Measurements from ENCODE around the gene PPFIA2.

Gene PPFIA2

GRCh38 chr12:81759190-81760051, at the start of gene PPFIA2:
Gene PPFIA2, minus strand, starts transcription at chr12:81759350.
- peaks cover 0 to 4% of the 10 kb centered on the region in 2 donors for H3K9me3 Mint-ChIP-seq
- peak within 1 kb of the TSS; percentile 85 to 86 for H3K4me3 Mint-ChIP-seq
- peaks cover 17% of the 10 kb centered on the region for H3K4me1 Mint-ChIP-seq
- peaks cover 51% of the 10 kb centered on the region for H3K27me3 Mint-ChIP-seq
- H3K27ac Mint-ChIP-seq = peak within 1 kb of the TSS in 1 of 2 donors; percentile 65
- peak; percentile 83 for ATAC-seq
- peak; percentile 11 to 16 for DNase-seq

- peak; percentile 88 for ATAC-seq
- Mint-ChIP-seq H3K9me3 (no peaks in the 10 kb centered on the region), H3K27ac (peak overlapping the region in 1 of 2 donors; percentile 38), H3K27me3 (peaks cover 27% of the 10 kb centered on the region), H3K4me1 (peaks cover 16% of the 10 kb centered on the region), H3K4me3 (peak overlapping the region in 1 of 2 donors; percentile 26)
- DNase-seq = peak in 1 of 2 donors; percentile 4
Measured at GRCh38 chr12:81800298-81801148, 41.4 kb upstream of the PPFIA2 start.

GRCh38 chr12:81798294-81798693, 39.1 kb upstream of the PPFIA2 start:
- peaks cover 16% of the 10 kb centered on the region for H3K4me1 Mint-ChIP-seq
- peaks cover 31% of the 10 kb centered on the region for H3K27me3 Mint-ChIP-seq
- no peak overlapping the region for H3K4me3 Mint-ChIP-seq
- no peaks in the 10 kb centered on the region for H3K9me3 Mint-ChIP-seq
- no peak for ATAC-seq
- peak overlapping the region in 1 of 2 donors; percentile 71 for H3K27ac Mint-ChIP-seq
- DNase-seq = no peak

- Mint-ChIP-seq H3K4me3 (no peak overlapping the region), H3K4me1 (peaks cover 16% of the 10 kb centered on the region), H3K27ac (no peak overlapping the region), H3K27me3 (peaks cover 31% of the 10 kb centered on the region), H3K9me3 (no peaks in the 10 kb centered on the region)
- DNase-seq = no peak
- ATAC-seq = no peak
Measured at GRCh38 chr12:81797100-81797499, 38.0 kb upstream of the PPFIA2 start.

GRCh38 chr12:81792666-81793065, 33.5 kb upstream of the PPFIA2 start:
- no peak overlapping the region for H3K27ac Mint-ChIP-seq
- no peaks in the 10 kb centered on the region for H3K4me1 Mint-ChIP-seq
- no peaks in the 10 kb centered on the region for H3K9me3 Mint-ChIP-seq
- ATAC-seq (no peak), DNase-seq (no peak)
- H3K27me3 Mint-ChIP-seq = peaks cover 12% of the 10 kb centered on the region
- H3K4me3 Mint-ChIP-seq = no peak overlapping the region

GRCh38 chr12:81779216-81779615, 20.1 kb upstream of the PPFIA2 start:
- Mint-ChIP-seq H3K27me3 (peaks cover 8% of the 10 kb centered on the region), H3K4me1 (no peaks in the 10 kb centered on the region), H3K9me3 (no peaks in the 10 kb centered on the region), H3K27ac (no peak overlapping the region), H3K4me3 (no peak overlapping the region)
- no peak for DNase-seq
- no peak for ATAC-seq

- no peak overlapping the region for H3K27ac Mint-ChIP-seq
- DNase-seq = no peak
- H3K4me3 Mint-ChIP-seq = no peak overlapping the region
- no peak for ATAC-seq
- no peaks in the 10 kb centered on the region for H3K4me1 Mint-ChIP-seq
- H3K27me3 Mint-ChIP-seq = peaks cover 12% of the 10 kb centered on the region
- H3K9me3 Mint-ChIP-seq = no peaks in the 10 kb centered on the region
Measured at GRCh38 chr12:81778719-81779118, 19.6 kb upstream of the PPFIA2 start.

- Mint-ChIP-seq H3K9me3 (peaks cover 0 to 4% of the 10 kb centered on the region in 2 donors), H3K4me3 (peak overlapping the region; percentile 85 to 86), H3K4me1 (peaks cover 17% of the 10 kb centered on the region), H3K27me3 (peaks cover 55% of the 10 kb centered on the region), H3K27ac (no peak overlapping the region)
- DNase-seq = peak; percentile 15 to 23
- peak; percentile 74 for ATAC-seq
Measured at GRCh38 chr12:81758421-81759189, 545 bp downstream of the PPFIA2 start.

- Mint-ChIP-seq H3K9me3 (no peaks in the 10 kb centered on the region), H3K27ac (no peak overlapping the region), H3K27me3 (peaks cover 52% of the 10 kb centered on the region), H3K4me1 (peaks cover 17% of the 10 kb centered on the region), H3K4me3 (peak overlapping the region; percentile 4 to 5)
- no peak for DNase-seq
- no peak for ATAC-seq
Measured at GRCh38 chr12:81757731-81758365, 1.3 kb downstream of the PPFIA2 start.

GRCh38 chr12:81729781-81730180, 29.4 kb downstream of the PPFIA2 start:
- ATAC-seq = no peak
- Mint-ChIP-seq H3K27me3 (peaks cover 22% of the 10 kb centered on the region), H3K4me1 (no peaks in the 10 kb centered on the region), H3K27ac (no peak overlapping the region), H3K4me3 (no peak overlapping the region), H3K9me3 (peaks cover 0 to 4% of the 10 kb centered on the region in 2 donors)
- no peak for DNase-seq

- Mint-ChIP-seq H3K4me3 (no peak overlapping the region), H3K9me3 (peaks cover 0 to 4% of the 10 kb centered on the region in 2 donors), H3K4me1 (no peaks in the 10 kb centered on the region), H3K27me3 (peaks cover 12% of the 10 kb centered on the region), H3K27ac (no peak overlapping the region)
- no peak for DNase-seq
- ATAC-seq = no peak
Measured at GRCh38 chr12:81727391-81727790, 31.8 kb downstream of the PPFIA2 start.

GRCh38 chr12:81726634-81727033, 32.5 kb downstream of the PPFIA2 start:
- Mint-ChIP-seq H3K27me3 (peaks cover 19% of the 10 kb centered on the region), H3K9me3 (peaks cover 0 to 4% of the 10 kb centered on the region in 2 donors), H3K27ac (no peak overlapping the region), H3K4me3 (no peak overlapping the region), H3K4me1 (no peaks in the 10 kb centered on the region)
- no peak for DNase-seq
- no peak for ATAC-seq

GRCh38 chr12:81723361-81723760, 35.8 kb downstream of the PPFIA2 start:
- no peaks in the 10 kb centered on the region for H3K4me1 Mint-ChIP-seq
- ATAC-seq = no peak

GRCh38 chr12:81722004-81722403, 37.1 kb downstream of the PPFIA2 start:
- Mint-ChIP-seq H3K27me3 (peaks cover 19% of the 10 kb centered on the region), H3K4me1 (no peaks in the 10 kb centered on the region), H3K27ac (no peak overlapping the region), H3K4me3 (no peak overlapping the region), H3K9me3 (no peaks in the 10 kb centered on the region)
- ATAC-seq (no peak), DNase-seq (no peak)

More at GRCh38 chr12:81723361-81723760, 35.8 kb downstream of the PPFIA2 start:
- Mint-ChIP-seq H3K9me3 (no peaks in the 10 kb centered on the region), H3K27me3 (peaks cover 19% of the 10 kb centered on the region), H3K4me3 (no peak overlapping the region), H3K27ac (no peak overlapping the region)
- DNase-seq = no peak

GRCh38 chr12:81718616-81719015, 40.5 kb downstream of the PPFIA2 start:
- no peak for DNase-seq
- no peak for ATAC-seq
- Mint-ChIP-seq H3K9me3 (no peaks in the 10 kb centered on the region), H3K27ac (no peak overlapping the region), H3K4me1 (no peaks in the 10 kb centered on the region), H3K27me3 (peaks cover 8% of the 10 kb centered on the region), H3K4me3 (no peak overlapping the region)
